SHP77 treated with DMSO at 0.1 percent for 48 hours (cell line): ENCODE measurements around the gene CCDC85B.

Experiments
- DNase-seq: peaks from one replicate; lab custom pipeline; 2025; lab: John Stamatoyannopoulos, UW

The CCDC85B gene

DNA sequence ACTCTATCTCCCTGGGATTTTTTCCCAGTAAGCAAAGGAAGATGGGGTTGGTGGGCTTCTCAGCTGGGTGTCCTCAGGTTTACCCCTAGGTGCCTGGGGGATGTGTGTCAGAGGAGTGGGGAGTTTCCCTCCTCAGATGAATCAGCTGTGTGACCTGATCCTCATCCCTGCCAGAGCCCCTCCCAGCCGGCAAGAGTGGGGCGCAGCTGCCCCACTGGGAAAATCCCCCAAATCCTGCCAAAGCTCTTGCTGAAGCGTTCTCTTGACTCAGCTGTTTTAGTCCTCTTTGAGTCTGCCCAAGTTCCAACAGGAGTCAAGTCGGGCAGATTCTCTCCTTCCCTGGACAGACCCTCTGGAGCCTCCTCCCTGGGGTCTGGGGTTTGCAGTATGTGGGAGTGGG lies 22.4 kb downstream of the CCDC85B start:
- DNase-seq = no peak

GRCh38 chr11:65915101-65915820 lies 24.8 kb downstream of the CCDC85B start:
- no peak for DNase-seq

GRCh38 chr11:65915821-65916251 lies 25.4 kb downstream of the CCDC85B start:
- DNase-seq = no peak

DNA sequence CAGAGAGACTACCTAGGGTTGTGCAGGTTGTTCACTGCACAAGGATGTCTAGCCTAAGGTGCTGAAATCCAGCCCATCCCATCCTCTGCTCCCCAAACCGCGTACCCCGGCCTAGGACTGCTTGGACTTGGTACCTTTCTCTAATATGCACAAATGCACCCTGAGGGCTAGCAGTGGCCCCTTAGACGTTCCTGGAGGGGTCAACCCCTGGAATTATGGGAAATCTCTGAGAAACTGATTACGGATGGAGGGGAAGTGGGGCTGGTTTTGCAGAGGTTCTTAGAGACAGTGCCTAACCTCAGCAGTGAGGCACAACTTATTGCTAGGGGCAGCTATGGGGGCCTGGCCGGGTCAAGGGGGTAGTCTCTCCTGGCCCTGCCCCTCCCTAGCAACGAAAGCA lies 25.9 kb downstream of the CCDC85B start:
- no peak for DNase-seq

DNA sequence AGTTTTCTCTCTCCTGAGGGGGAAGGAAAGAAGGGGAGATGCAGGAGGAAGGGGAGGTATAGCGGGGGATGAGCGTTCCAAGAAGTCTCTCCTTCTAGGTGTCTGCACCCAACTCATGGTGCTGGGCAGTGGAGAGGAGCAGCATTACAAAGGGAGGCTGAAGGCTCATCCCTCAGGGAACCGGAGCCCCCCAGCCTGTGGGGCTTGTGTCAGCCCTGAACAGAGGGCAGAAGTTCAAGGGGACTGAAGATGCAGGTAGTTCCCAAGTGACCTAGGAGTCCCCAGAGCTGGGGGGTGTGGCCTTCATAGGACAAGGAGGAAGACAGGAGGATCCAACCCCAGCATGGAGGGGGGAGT lies 26.6 kb downstream of the CCDC85B start:
- DNase-seq = no peak

GRCh38 chr11:65917434-65918210 lies 27.1 kb downstream of the CCDC85B start:
- no peak for DNase-seq

DNA sequence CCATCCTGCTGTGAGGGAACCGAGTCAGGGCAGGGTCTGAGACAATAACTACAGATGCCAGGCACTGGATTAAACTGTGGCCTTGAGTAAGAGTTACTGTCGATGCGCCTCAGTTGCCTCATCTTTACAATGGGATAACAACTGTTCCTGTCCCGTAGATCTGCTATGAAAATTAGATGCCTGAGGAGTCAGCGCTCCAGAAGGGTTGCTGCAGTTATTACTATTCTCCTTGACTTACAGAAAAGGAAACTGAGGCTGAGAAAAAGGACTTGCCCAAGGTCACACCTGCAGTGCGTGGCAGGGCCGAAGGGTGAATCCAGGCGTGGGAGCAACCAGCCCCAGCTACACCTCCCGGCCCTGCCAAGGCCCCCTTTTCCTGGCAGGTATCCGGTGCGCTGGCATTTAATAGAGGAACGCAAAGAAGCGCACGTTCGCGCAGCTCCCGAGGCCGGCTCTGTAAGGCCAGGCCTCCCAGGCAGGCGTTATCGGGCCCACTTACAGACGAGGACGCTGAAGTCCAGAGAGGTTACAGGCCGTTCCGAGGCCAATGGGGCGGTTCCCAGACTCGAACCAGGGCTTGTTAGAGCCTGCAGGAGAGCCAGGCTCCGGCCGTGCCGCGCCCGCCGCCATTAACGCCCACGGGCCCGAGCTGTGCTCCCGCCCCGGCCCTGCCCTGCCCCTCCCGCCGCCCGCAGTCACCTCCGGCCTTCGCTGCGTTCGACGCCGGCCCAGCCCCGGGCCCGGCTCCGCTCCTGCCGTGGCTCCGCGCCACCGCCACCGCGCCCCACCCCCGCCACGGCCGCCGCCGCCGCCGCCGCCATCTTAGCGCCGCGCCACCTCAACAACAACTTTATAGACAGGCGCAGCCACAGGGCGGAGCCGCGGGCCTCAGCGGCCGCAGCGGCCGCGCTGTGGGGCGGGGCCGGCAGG lies 28.0 kb downstream of the CCDC85B start, which contains the start of gene C11orf68:
Gene C11orf68 (minus strand): TSS at position 852 of the 930 bp plus-strand sequence. CDS start 31 bp downstream, at position 821.
- DNase-seq = no peak

DNA sequence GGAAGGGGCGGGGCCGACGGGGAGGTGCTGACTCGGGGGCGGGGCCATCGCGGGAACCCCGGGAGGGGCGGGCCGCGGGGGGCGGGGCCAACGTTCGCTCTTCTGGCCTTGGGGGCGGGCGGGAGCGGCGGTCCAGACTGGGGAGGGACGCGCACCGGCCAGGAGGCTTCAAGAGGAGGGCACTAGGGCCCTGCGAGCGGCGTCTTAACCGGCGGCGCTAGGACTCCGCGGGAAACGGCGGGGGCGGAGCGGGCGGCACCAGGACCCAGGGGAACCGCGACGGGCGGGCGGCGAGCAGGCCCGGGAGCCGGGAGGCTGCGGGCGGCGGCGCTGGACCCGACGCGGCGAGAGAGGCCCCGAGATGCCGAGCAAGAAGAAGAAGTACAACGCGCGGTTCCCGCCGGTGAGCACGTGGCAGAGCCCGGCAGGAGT lies 28.7 kb downstream of the CCDC85B start, which contains the start of gene DRAP1:
Gene DRAP1 (plus strand): TSS at position 286 of the 432 bp plus-strand sequence. CDS start 76 bp downstream, at position 362.
- DNase-seq = peak; percentile 86

- DNase-seq = no peak
Measured at GRCh38 chr11:65919573-65920371, 29.3 kb downstream of the CCDC85B start.

DNA sequence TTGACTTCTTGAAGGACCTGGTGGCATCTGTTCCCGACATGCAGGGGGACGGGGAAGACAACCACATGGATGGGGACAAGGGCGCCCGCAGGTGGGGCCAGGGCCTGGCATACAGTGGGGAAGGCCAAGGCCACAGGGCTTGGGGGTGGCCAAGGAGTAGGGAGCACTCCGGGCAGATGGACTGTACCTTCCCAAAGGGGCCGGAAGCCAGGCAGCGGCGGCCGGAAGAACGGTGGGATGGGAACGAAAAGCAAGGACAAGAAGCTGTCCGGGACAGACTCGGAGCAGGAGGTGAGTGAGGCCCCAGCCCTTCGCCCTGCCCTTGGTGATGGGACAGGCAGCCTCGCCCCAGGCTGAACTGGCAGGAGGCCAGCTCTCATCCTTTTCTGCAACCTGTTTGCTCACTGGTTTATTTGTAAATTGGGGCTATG lies 29.9 kb downstream of the CCDC85B start:
- no peak for DNase-seq

DNA sequence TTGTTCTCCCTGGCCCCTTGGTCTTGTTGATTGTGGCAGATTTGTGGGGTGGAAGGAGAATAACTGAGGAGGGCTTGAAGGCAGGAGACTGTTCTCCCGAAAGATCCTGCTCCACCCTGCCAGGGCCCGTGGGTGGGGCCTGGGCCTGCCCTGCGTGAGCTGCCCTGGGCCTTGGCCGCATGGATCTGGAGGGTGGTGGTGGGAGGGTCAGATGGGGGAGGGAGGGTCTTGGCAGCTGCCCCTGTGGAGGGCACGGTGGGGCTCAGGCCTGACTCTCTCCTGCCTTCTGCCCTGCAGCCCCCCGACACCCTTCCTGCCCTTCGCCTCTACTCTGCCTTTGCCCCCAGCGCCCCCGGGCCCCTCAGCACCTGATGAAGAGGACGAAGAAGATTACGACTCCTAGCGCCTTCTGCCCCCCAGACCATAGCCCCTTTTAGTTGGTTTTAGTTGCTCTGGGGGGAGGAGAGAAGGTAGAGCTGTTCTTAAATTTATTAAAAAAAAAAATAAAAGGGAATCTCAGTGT lies 30.6 kb downstream of the CCDC85B start:
- DNase-seq = no peak

GRCh38 chr11:65921876-65922275 lies 31.4 kb downstream of the CCDC85B start:
- DNase-seq = no peak

DNA sequence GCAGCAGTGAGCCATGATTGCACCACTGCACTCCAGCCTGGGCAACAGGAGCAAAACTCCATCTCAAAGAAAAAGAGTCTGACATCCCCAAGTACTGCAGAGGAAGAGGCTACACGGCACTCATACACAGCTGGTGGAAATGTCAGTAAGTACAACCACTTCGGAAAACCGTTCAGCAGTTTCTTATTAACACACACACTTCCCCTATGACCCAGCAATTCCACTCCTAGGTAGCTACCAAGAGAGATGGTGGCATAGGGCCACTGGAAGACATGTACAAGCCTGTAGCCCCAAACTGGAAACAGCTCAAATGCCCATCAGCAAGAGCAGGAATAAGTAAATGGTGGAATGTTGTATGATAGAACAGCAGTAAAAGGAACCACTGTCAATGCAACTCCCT lies 32.1 kb downstream of the CCDC85B start:
- no peak for DNase-seq

DNA sequence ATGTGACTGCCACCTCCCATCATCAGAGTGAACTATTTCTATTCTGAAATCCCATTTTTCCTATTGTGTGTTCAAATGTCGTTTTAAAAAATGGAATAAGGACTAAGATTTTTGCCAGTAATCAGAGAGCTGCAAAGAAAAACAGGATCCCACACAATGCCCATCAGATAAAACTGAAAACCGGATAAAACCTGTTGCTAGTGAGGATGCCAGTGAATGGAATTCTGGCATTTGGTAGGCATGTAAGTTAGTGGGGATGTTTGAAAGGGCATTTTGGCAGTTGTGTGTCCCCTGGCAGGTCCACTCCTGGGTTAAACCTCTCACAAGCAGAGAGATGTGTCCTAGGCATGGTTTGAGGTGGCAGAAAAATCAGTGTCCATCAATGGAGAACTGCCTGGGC lies 34.9 kb downstream of the CCDC85B start:
- DNase-seq = no peak

DNA sequence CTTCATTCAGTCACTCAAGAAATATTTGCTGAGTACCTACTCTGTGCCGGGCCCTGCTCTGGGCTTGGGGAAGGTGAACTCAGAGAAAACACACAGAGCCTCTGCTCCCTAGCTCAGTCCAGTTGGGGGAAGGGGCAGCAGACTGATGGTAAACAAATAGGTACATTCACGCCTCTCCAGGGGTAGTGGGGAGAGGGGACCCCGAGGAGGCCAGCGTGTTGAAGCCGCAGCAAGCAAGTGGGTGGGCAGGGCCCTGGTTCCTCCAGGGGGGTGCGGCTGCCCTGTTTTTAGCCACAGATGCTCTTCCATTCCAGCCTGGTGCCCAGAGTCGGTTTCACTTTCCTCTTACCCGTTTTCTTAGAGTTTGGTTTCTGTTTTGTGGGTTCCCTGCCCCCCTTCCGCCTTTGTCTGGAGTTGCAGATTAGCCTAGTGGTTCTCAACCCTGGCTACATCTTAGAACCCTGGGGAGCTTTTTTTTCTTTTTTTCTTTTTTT lies 37.5 kb downstream of the CCDC85B start:
- DNase-seq = no peak

- no peak for DNase-seq
Measured at GRCh38 chr11:65928667-65929066, 38.2 kb downstream of the CCDC85B start.

DNA sequence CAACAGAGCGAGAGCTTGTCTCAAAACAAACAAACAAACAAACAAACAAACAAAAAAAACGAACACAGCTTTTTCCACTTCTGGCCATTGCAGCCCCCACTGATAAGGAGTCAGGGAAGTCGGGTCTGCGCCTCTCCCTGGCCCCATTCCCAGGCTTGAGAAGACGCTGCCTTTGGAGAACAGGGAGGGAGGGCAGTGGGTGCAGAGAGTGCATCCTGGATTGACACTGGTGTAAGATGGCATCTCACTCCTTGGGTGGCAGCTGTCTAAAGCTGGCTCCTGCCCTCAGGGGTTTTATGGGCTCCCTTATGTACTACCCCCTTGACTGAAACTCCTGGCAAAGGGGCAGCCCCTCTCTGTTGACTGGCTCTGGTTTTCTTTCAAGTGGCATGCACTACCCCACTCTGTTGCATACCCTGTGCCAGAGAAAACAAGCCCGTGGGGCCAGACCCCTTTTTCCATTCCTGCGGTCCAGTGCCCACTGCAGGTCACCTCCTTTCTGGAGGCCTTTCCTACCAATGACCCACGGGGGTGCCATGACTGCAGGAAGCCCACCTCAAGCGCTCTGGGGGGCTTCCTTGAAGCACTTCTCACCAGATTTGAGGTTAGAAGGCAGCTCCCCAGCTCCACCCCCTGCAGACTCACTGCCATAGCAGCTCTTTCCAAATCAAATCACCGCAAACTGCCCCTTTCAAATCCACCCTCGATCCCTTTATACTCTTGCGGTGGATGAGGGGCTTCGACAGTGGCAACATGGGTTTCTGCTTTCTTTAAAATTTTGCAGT lies 41.5 kb downstream of the CCDC85B start:
- DNase-seq = no peak

DNA sequence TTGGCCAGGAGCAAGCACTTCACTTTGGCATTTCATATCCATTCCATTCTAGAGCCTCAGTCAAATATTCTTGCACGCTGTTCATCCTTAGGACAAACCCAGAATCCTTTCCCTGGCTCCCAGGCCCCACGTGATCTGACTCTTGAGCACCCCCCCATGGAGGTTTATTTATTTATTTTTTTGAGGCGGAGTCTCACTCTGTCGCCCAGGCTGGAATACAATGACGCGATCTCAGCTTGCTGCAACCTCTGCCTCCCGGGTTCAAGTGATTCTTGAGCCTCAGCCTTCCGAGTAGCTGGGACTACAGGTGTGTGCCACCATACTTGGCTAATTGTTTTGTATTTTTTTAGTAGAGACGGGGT lies 42.1 kb downstream of the CCDC85B start:
- no peak for DNase-seq

DNA sequence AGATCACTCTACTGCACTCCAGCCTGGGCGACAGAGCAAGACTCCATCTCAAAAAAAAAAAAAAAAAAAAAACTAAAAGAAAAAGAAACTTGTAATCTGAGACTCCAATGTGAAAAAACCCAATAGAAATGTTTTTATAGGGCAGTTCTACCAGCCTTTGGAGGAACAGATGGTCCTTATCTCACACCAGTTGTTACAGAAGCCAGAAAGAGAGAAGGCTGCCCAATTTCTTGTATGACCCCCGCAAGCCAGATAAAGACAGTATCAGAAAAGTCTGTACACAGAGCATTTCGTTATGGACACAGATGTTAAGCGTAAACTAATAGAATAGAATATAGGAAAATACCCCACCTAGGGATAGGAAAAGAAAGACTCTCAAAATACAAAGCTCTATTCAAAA lies 43.5 kb downstream of the CCDC85B start:
- no peak for DNase-seq

DNA sequence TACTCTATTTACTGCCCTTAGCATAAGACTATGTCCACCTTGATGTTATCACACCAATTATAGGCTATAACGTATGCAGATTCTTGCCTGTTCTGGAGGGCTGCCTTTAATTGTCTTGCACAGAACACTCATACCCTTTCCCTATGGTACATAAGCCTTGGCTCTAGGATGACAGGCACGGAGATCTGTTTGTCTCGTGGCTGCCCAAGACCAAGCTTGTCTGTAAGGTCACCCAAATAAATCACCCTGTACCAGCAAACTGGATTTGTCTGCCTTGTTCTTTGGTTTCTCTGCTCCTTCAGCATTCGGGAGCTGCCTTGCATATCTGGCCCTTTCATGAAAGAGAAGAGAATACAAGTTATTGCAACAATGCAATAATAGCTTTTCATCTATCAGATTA lies 47.3 kb downstream of the CCDC85B start:
- no peak for DNase-seq
